ENCODE results near the gene BPNT1.
A peak's percentile ranks its signal among the peaks of the same experiment; 100 is the strongest.
"Not testable (repeated sequence)": the region's sequence is repeated elsewhere in the genome, so short reads cannot be mapped to it uniquely, and the experiment has no call there.

The BPNT1 gene

DNA sequence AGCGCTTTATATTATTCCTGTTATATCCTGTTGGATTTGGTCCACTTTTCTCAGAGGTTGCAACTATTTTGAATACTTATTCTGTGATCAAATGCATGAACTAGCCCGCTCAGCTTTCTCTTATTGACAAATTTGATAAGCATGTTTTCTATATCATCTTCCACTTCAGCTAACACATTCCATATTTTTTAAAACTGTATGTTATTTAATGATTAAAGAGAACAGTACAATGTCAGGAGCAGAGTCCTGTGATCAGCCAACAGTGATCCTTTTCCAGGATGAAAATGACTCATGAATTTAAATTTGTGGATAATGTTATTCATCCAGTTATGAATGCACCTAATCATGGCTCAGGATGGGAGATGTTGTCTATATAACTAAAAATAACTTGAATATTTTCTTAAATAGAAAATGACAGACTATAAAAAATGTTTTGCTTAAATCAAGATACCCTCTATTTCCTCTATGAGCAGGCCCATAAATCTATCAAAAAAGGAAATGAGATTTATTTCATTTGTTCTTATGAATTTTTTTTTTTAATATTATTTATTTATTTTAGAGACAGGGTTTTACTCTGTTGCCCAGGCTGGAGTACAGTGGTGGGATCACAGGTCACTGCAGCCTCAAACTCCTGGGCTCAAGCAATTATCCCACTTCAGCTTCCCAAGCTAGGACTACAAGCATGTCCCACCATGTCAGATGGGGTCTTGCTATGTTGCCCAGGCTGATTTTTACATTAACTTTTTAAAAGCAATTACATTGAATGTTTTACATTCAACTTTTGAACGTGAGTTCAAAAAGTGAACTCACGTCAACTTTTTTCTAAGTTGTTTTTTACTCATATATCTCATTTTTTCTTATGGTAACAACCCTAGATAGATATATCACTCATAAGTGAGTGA lies 12.5 kb downstream of the BPNT1 start:
- DNase-seq, result no peak

GRCh38 chr1:220067269-220068204 lies 22.1 kb downstream of the BPNT1 start:
- no peak for DNase-seq

- DNase-seq, result no peak
Observed at GRCh38 chr1:220062629-220063028, 27.0 kb downstream of the BPNT1 start.

GRCh38 chr1:220060876-220061275 lies 28.7 kb downstream of the BPNT1 start:
- DNase-seq, result no peak

GRCh38 chr1:220056374-220056773 lies 33.2 kb downstream of the BPNT1 start:
- no peak for DNase-seq

- DNase-seq, result peak; percentile 89
Observed at GRCh38 chr1:220046052-220046930, 43.3 kb downstream of the BPNT1 start, which contains the start of gene EPRS1. TSS of gene EPRS1 (minus strand) at chr1:220046505. CDS start at chr1:220046388, 117 bp downstream.

DNA sequence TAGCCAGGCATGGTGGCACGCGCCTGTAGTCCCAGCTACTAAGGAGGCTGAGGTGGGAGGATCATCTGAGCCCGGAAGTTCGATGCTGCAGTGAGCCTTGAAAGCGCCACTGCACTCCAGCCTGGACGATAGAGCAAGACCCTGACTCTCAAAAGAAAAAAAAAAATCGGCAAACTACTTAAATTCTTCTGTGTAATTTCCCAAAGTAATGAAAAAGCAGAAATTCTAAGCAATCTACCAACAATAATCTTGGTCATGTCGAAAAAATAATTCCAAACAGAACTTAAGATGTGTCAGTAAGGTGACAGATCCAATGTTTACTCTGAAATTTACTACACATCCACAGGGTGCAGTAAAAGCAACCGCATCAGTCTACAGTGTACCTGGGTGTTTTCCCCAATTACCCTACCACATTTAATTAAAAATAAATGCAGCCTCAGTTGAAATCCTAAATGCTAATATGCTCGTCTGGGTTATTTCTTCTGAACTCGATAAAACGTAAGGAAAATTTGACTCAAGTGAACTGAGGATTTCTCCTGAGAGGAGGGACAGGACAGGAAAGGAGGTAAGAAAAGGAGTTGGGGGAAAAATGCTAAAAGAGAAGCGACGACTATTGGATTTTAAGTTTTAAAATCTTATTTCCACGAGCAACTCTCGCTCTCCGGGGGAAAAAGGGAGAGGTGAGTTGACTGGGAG lies 44.1 kb downstream of the BPNT1 start:
- no peak for DNase-seq

DNA sequence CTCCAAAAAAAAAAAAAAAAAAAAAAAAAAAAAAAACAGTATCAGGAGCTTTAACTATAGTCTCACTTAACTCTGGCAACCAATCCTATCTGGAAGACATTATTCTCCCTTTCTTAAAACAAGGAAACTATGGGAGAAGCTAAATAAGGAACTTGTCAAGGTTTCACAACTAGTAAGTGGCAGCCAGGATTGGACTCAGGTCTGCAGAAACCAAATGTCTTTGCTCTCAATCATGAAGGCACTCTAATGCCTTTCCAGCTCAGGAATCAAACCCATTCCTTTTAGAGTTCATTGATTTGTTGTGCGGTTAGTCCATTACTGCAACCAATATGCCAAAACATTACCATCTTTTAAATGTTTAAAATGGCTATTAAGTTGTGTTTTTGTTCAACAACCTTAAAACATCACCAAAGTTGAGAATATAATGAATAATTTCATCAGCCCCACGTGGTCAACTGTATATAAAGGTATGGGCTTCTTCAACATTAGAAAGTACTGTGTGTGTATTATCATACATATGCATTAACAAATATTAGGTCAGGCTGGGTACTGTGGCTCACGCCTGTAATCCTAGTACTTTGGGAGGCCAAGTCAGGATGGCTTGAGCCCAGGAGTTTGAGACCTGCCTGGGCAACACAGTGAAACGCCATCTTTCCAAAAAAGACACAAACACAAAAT lies 44.8 kb downstream of the BPNT1 start:
- DNase-seq, result no peak

DNA sequence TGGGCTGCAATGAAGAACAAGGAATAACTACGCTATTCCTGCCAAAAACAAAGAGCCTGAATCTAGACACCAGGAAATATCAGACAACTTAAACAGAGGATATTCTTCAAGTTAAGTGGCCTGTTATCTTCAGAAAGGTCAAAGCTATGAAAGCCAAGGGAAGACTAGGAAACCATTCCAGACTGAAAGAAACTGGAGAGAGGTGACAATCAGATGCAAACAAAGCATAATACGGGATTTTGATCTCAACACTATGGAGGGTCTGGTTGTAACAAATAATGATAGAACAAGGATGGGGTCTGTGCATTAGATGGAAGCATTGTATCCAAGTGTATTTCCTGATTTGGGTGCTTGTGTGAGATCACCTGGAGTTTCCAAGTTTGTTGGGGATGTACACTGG lies 45.9 kb downstream of the BPNT1 start:
- DNase-seq, result no peak

GRCh38 chr1:220040028-220040596 lies 49.5 kb downstream of the BPNT1 start:
- DNase-seq, result no peak

DNA sequence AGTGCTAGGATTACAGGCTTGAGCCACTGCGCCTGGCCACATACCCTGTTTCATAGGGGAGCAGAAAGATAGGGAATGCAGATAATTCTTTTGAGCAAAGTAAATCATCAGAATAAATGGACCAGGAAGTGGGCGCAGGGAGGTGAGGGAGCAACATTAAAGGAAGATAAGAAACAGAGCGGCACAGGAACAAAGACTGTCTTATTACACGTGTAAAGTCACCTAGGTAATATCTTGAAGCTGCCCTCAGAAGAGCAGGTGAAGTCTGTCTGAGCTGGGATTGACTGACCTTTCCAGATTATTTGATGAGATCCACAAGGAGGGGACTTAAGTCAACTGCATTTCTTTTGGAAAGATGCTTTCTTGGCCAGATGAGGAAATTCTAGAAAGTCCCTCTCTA lies 50.9 kb downstream of the BPNT1 start:
- no peak for DNase-seq

DNA sequence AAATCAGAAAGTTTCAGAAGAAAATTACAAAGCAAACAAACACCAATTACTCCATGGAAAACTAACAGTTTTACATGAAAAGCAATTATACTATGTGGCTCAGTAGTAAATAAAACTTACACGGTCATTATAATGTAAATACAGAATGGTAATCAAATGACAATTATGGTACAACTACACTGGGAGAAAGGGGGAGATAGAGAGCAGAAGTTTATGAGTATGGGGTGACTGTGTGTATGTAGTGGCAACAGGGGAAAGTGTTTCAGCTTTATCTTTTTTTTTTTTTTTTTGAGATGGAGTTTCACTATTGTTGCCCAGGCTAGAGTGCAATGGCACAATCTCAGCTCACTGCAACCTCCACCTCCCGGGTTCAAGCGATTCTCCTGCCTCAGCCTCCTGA lies 51.8 kb downstream of the BPNT1 start:
- DNase-seq, result not testable (repeated sequence)

DNA sequence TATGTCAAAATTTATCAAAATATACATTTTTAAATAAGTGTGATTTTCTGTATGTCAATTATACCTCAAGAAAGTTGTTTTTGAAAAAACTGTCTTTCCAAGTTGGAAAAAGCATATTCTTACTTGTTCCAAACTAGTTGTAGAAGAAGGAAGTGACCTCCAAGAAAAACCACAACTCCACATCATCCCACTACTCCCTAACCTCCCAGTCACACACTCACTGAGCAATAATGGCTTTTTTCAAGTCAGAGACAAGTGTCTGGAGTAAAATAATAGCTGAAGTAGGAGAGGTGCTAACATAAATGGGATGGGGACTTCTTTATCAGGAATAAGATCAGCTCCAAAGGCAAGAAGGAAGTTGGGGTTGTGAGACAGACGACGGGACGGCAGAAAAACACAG lies 56.7 kb downstream of the BPNT1 start:
- no peak for DNase-seq

- no peak for DNase-seq
Observed at GRCh38 chr1:220031287-220031686, 58.3 kb downstream of the BPNT1 start.

GRCh38 chr1:220028346-220028895 lies 61.2 kb downstream of the BPNT1 start:
- no peak for DNase-seq

DNA sequence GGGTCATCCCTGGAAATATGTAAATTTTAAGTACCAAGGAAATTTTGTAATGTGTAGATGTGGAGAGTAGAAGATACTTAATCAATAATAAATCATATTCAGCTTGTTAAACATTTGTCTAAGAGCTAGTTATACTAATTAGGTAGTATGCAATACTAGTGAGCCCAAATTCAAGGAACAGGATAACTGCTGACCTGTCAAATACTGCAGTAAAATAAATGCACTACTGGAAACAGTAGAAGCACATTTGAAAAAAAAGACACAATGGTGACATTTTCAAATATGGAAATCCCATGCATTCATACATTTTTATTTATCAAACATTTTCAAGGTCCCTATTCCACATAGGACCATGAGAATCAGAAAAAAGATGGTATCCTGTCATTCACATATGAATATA lies 70.5 kb downstream of the BPNT1 start:
- no peak for DNase-seq

- no peak for DNase-seq
Observed at GRCh38 chr1:220013497-220013896, 76.1 kb downstream of the BPNT1 start.

DNA sequence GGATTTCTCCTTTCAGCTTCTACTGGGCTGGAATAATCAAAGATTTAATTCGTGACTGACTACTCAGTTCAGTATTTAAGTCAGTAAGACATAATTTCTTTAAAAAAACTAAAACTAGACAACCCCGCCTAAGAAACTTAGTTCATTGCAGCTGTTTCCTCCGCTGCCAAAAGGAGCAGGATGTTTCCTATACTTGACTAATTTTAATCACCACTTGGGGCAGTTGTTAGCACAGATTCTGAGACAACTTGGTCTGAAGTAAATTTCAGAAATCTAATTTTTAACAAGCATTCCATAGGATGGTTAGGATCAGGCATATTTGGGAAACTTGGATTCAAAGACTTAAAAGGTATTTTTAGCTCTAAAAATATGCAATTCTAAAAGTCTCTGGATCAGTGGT lies 77.3 kb downstream of the BPNT1 start:
- no peak for DNase-seq

- DNase-seq, result no peak
Observed at GRCh38 chr1:220011620-220012019, 78.0 kb downstream of the BPNT1 start.
